Urinary bladder (tissue), 4 donors: ENCODE results near the gene ZFYVE19. TPM values are rescaled to one million over a fixed set of nuclear protein-coding genes. Genes with fewer than 3 reads are reported as not detected.
A peak's percentile ranks its signal among the peaks of the same experiment; 100 is the strongest.
"Not testable (repeated sequence)": the region's sequence is repeated elsewhere in the genome, so short reads cannot be mapped to it uniquely, and the experiment has no call there.

Experiments used
- DNase-seq: peaks from one replicate; pipeline ENCODE4 v3.0.0-alpha.2; 2015; ENCODE audit errors: extremely low spot score
- H3K27ac ChIP-seq: one replicate; pipeline ENCODE4 v1.5.1; 2013; ENCODE audit warnings: low read depth, mild to moderate bottlenecking, moderate library complexity
- H3K36me3 ChIP-seq: one replicate; pipeline ENCODE4 v1.6.1; 2013; ENCODE audit warnings: mild to moderate bottlenecking, moderate library complexity; ENCODE audit not compliant: insufficient read depth
- H3K4me1 ChIP-seq: one replicate; pipeline ENCODE4 v1.6.1; 2013; ENCODE audit warnings: mild to moderate bottlenecking, moderate library complexity; ENCODE audit not compliant: insufficient read depth
- H3K4me3 ChIP-seq: one replicate; pipeline ENCODE4 v1.5.1; 2013; ENCODE audit warnings: low read depth, low read length
- WGBS: extraction: QIAGEN DNeasy Blood & Tissue Kit; methylation state at CpG from one replicate; pipeline ENCODE4 v1.1.7; 2013; 5-methylcytosine and 5-hydroxymethylcytosine counted together
- polyA plus RNA-seq: library from polyadenylated mRNA; stranded (reverse); fragments of 200-250 nt; gene quantifications from one replicate; pipeline ENCODE4 v1.2.3, GENCODE V29; 2013
- small RNA-seq: library from RNA; depleted of rRNA; stranded (forward); fragments of <200 nt; gene quantifications from one replicate; pipeline ENCODE3, GENCODE V24; 2014
- total RNA-seq: library from RNA; depleted of rRNA; stranded (reverse); fragments of >200 nt; gene quantifications from one replicate; pipeline ENCODE4 v1.2.3, GENCODE V29; 2014
- donor health status: healthy with polysubstance abuse.
- donor health status: healthy.

The ZFYVE19 gene
- total and polyA plus RNA-seq, 2 donors: 20.3 to 26.4 TPM

GRCh38 chr15:40855706-40856234, 48.9 kb downstream of the ZFYVE19 start:
- H3K4me1 ChIP-seq: no peaks in the 10 kb centered on the region
- no peak overlapping the region for H3K27ac ChIP-seq
- 85% methylated on average over 13 of the region's 13 CpGs for WGBS
- no peak overlapping the region for H3K4me3 ChIP-seq
- no peaks in the 10 kb centered on the region for H3K36me3 ChIP-seq
- DNase-seq: no peak

DNA sequence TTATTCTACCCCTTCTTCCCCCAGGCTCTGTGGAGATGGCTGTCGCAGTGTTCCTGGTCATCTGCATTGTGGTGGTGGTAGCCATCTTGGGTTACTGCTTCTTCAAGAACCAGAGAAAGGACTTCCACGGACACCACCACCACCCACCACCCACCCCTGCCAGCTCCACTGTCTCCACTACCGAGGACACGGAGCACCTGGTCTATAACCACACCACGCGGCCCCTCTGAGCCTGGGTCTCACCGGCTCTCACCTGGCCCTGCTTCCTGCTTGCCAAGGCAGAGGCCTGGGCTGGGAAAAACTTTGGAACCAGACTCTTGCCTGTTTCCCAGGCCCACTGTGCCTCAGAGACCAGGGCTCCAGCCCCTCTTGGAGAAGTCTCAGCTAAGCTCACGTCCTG, 49.9 kb downstream of the ZFYVE19 start:
- no peak for DNase-seq
- WGBS: 68% methylated on average over 8 of the region's 8 CpGs
- Histone ChIP-seq H3K4me3 (no peak overlapping the region), H3K36me3 (no peaks in the 10 kb centered on the region), H3K27ac (no peak overlapping the region), H3K4me1 (no peaks in the 10 kb centered on the region)

DNA sequence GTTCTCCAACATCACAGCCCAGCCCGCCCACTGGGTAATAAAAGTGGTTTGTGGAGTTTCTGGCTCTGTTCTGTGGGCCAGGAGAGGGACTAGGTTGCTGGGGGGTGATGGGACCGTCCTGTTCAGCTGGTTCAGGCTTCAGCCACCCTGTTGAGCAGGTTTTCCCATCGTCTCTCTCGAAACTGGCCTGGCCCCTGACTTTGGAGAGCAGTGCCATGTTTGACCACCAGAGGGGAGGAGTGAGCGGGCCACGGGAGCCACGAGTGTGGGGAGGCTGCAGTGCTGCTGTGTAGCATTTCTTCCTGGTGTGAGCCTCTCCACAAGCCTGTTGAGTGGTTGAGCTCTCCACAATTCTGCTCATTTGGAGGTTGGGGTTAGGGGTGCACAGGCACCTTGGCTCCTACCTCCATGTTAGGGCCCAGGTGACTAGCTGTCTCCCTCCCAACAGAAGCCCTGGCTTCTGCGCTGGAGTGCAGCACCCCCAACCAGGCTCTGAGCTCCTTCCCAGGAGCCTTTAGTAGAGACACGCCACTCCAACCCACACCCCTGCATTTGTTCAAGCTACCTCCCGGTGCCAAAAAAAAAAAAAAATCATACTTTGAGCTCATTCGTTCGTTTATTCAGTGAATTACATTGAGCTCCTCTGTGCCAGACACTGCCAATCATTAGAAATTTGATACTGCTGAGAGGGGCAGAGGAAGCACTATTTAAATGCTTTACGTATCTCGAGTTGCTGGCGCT, 50.9 kb downstream of the ZFYVE19 start:
- no peak overlapping the region for H3K4me3 ChIP-seq
- no peak overlapping the region for H3K27ac ChIP-seq
- H3K4me1 ChIP-seq: no peaks in the 10 kb centered on the region
- DNase-seq: peak; percentile 86
- WGBS: 22% methylated on average over 15 of the region's 15 CpGs
- no peaks in the 10 kb centered on the region for H3K36me3 ChIP-seq

DNA sequence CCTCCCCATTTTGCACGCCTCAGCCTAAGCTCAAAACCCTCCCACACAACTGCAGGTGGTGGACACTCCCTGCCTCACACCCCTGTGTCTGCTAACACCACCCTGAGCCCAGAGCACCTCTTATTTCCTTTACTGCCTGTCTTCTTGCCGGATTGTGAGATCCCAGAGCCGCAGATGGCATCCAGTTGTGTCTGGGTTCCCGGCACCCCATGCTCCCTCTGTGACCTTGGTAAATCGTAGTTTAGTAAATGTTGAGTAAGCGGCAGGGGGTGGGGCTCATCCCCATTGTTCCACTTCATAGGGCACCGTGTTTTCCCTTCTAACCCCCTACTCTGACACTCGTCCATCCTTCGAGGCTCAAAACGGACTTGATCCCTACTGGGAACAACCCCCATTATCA, 51.8 kb downstream of the ZFYVE19 start:
- DNase-seq: no peak
- Histone ChIP-seq H3K4me3 (no peak overlapping the region), H3K4me1 (no peaks in the 10 kb centered on the region), H3K27ac (no peak overlapping the region), H3K36me3 (no peaks in the 10 kb centered on the region)
- WGBS: 74% methylated on average over 10 of the region's 10 CpGs

GRCh38 chr15:40859206-40859851, 52.4 kb downstream of the ZFYVE19 start:
- Histone ChIP-seq H3K27ac (no peak overlapping the region), H3K4me3 (no peak overlapping the region), H3K4me1 (no peaks in the 10 kb centered on the region), H3K36me3 (no peaks in the 10 kb centered on the region)
- WGBS: 48% methylated on average over 18 of the region's 18 CpGs
- DNase-seq: no peak

GRCh38 chr15:40861147-40861546, 54.3 kb downstream of the ZFYVE19 start:
- H3K4me1 ChIP-seq, H3K36me3 ChIP-seq, H3K4me3 ChIP-seq, DNase-seq, H3K27ac ChIP-seq: not testable (repeated sequence)
- WGBS: 79% methylated on average over 4 of the region's 4 CpGs

- no peaks in the 10 kb centered on the region for H3K36me3 ChIP-seq
- no peak overlapping the region for H3K27ac ChIP-seq
- no peak for DNase-seq
- H3K4me1 ChIP-seq: no peaks in the 10 kb centered on the region
- no peak overlapping the region for H3K4me3 ChIP-seq
- WGBS: 37% methylated on average over 4 of the region's 4 CpGs
Measured at GRCh38 chr15:40863660-40864270, 56.9 kb downstream of the ZFYVE19 start.

Small RNAs within 50 kb of the gene (small RNA-seq; reads per million reads assigned to genes)
- gene SUMO2P15: not detected

Other genes starting within 250 kb of the ZFYVE19 start
- gene CCDC32, start 242.0 kb upstream of the ZFYVE19 start, total RNA-seq: 20.8 TPM
- 29.4 TPM for gene CCDC32, start 242.0 kb upstream of the ZFYVE19 start, polyA plus RNA-seq
- gene RPUSD2, start 237.8 kb upstream of the ZFYVE19 start, total RNA-seq: 5.9 TPM
- gene RPUSD2, start 237.8 kb upstream of the ZFYVE19 start, polyA plus RNA-seq: 11.7 TPM
- gene KNL1, start 212.8 kb upstream of the ZFYVE19 start, total RNA-seq: 39.5 TPM
- gene KNL1, start 212.8 kb upstream of the ZFYVE19 start, polyA plus RNA-seq: 0.35 TPM
- 2.2 TPM for gene RAD51, start 111.9 kb upstream of the ZFYVE19 start, total RNA-seq
- 0.98 TPM for gene RAD51, start 111.9 kb upstream of the ZFYVE19 start, polyA plus RNA-seq
- 13.0 TPM for gene RMDN3, start 51.8 kb upstream of the ZFYVE19 start, total RNA-seq
- 35.2 TPM for gene RMDN3, start 51.8 kb upstream of the ZFYVE19 start, polyA plus RNA-seq
- 2.9 TPM for gene GCHFR, start 43.0 kb upstream of the ZFYVE19 start, total RNA-seq
- gene GCHFR, start 43.0 kb upstream of the ZFYVE19 start, polyA plus RNA-seq: 28.7 TPM
- 0.11 TPM for gene C15orf62, start 37.1 kb upstream of the ZFYVE19 start, total RNA-seq
- 1.2 TPM for gene C15orf62, start 37.1 kb upstream of the ZFYVE19 start, polyA plus RNA-seq
- gene DNAJC17, start 384 bp downstream of the ZFYVE19 start, total RNA-seq: 17.9 TPM
- 45.6 TPM for gene DNAJC17, start 384 bp downstream of the ZFYVE19 start, polyA plus RNA-seq
- not detected for gene PPP1R14D, start 21.6 kb downstream of the ZFYVE19 start, total RNA-seq
- not detected for gene PPP1R14D, start 21.6 kb downstream of the ZFYVE19 start, polyA plus RNA-seq
- 31.4 TPM for gene SPINT1, start 37.0 kb downstream of the ZFYVE19 start, total RNA-seq
- 17.4 TPM for gene SPINT1, start 37.0 kb downstream of the ZFYVE19 start, polyA plus RNA-seq
- gene RHOV, start 67.1 kb downstream of the ZFYVE19 start, total RNA-seq: 9.3 TPM
- 4.0 TPM for gene RHOV, start 67.1 kb downstream of the ZFYVE19 start, polyA plus RNA-seq
- gene VPS18, start 87.4 kb downstream of the ZFYVE19 start, total RNA-seq: 15.1 TPM
- 19.3 TPM for gene VPS18, start 87.4 kb downstream of the ZFYVE19 start, polyA plus RNA-seq
- gene DLL4, start 122.3 kb downstream of the ZFYVE19 start, total RNA-seq: 11.8 TPM
- gene DLL4, start 122.3 kb downstream of the ZFYVE19 start, polyA plus RNA-seq: 11.2 TPM
- gene CHAC1, start 146.4 kb downstream of the ZFYVE19 start, total RNA-seq: 0.42 TPM
- 1.8 TPM for gene CHAC1, start 146.4 kb downstream of the ZFYVE19 start, polyA plus RNA-seq